KOPT-K1 (cell line): ENCODE measurements around the gene UMAD1.

ENCODE experiments used
- H3K27ac ChIP-seq: fragments of 200-600 bp; sonication (generic); 2 replicates; pipeline ENCODE4 v1.5.1; 2016; ENCODE audit warnings: antibody characterized with exemption, mild to moderate bottlenecking, low read depth, low read length; ENCODE audit not compliant: poor library complexity, severe bottlenecking
- H3K36me3 ChIP-seq: fragments of 200-600 bp; sonication (generic); 2 replicates; pipeline ENCODE4 v1.5.1; 2017; ENCODE audit warnings: antibody characterized with exemption, mild to moderate bottlenecking, low read length, moderate library complexity; ENCODE audit not compliant: insufficient read depth
- H3K9me3 ChIP-seq: fragments of 200-600 bp; sonication (generic); 2 replicates; pipeline ENCODE4 v1.5.1; 2017; ENCODE audit warnings: antibody characterized with exemption, low read length, mild to moderate bottlenecking; ENCODE audit not compliant: insufficient read depth, poor library complexity, severe bottlenecking

Gene UMAD1

DNA sequence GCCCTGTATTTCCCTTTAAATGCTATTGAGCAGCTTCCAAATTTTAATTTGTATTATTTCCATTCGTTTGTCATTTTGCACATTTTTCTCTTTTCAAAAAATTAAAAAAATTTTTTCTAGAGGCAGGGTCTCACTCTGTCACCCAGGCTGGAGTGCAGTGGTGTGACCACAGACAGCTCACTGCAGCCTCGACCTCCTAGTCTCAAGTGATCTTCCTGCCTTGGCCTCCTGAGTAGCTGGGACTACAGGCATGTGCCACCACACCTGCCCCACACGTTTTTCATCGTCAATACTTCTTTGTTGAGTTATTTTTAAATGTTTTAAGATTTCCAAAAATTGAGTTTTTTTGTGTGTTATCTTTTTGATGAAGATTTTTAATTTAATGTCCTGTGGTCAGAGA lies 73.2 kb downstream of the UMAD1 start:
- Histone ChIP-seq H3K36me3 (no peaks in the 10 kb centered on the region), H3K27ac (no peak overlapping the region), H3K9me3 (peaks cover 6% of the 10 kb centered on the region)

- peak within 1 kb of the TSS; percentile 74 for H3K27ac ChIP-seq
- H3K36me3 ChIP-seq, result no peaks in the 10 kb centered on the region
- H3K9me3 ChIP-seq, result peaks cover 6% of the 10 kb centered on the region
Measured at GRCh38 chr7:7718492-7718891, 77.9 kb downstream of the UMAD1 start, which contains the start of gene RPA3. TSS of gene RPA3 (minus strand) at chr7:7718607. CDS start at chr7:7640418, 78,189 bp downstream.

DNA sequence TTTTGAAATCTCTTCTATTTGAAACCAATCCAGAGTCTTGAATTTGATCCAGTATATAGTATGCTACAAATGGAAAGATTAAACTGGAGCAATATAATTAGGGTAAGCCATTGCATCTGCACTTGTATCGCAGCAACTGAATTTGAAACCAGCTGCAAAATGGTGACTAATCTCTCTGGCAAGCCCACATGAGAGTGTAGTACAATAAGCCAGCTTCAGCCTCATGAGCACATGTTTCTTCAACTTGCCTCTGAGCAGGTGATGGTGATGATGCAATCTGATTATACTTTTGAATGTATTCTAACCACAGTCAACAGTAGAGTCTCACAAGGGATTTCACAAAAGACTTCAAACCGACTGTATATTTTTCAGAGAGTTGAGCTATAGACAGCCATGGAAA lies 78.7 kb downstream of the UMAD1 start:
- Histone ChIP-seq H3K9me3 (peaks cover 6% of the 10 kb centered on the region), H3K36me3 (no peaks in the 10 kb centered on the region), H3K27ac (peak overlapping the region; percentile 74)

GRCh38 chr7:7720193-7720592 lies 79.6 kb downstream of the UMAD1 start:
- peak overlapping the region; percentile 74 for H3K27ac ChIP-seq
- peaks cover 6% of the 10 kb centered on the region for H3K9me3 ChIP-seq

DNA sequence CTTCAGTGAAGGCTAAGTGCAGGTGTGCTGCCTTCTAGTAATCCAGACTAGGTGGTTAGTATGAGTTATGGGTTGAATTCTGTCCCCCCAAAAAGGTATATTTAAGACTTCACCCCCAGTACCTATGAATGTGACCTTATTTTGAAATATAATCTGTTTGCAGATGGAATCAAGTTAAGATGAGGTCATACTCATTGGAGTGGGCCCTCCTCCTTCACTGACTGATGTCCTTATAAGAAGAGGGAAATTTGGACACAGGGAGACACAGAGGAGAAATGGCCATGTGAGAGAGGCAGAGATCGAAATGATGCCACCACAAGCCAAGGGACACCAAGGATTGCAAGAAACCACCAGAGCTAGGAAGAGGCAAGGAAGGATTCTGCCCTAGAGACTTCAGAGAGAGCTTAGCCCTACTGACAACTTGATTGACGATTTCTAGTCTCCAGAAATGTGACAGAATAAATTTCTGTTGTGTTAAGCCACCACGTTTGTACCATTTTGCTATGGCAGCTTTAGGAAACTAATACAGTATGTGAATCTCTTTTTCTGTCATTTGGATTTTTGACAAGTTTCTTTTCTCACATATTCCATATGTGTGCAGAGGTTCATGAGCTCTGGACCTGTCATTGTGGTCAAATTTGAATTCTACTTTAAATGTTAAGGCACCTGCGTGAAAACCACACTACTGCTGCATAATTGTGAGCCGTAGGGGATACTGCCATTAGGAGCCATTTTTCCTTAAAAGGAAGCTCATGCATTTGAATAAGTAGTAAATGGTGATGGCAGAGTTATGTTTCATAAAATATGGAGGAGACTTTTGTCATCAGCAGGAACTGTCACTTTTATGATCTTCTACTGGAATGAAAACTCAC lies 80.4 kb downstream of the UMAD1 start:
- Histone ChIP-seq H3K36me3 (no peaks in the 10 kb centered on the region), H3K9me3 (peaks cover 6% of the 10 kb centered on the region), H3K27ac (peak overlapping the region; percentile 74)

More at GRCh38 chr7:7720193-7720592, 79.6 kb downstream of the UMAD1 start:
- H3K36me3 ChIP-seq, result no peaks in the 10 kb centered on the region

DNA sequence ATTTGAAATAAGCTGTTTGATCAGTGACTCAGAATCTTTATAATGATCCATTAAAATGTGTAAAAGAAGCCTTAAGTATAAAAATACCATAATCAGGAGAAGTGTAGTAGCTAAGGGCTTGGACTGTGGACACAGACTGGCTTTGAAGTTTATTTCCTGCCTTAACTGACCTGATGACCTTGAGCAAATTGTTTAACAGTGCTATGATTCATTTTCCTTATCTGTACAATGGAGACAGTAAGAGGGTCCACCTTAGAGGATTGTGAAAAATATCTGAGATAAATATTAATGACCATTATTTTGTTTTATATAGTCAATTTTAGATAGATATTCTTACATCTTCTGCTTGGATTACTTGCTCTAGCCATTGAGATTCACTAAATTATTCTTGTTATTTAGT lies 91.2 kb downstream of the UMAD1 start:
- no peak overlapping the region for H3K27ac ChIP-seq

GRCh38 chr7:7732621-7733281 lies 92.2 kb downstream of the UMAD1 start:
- no peak overlapping the region for H3K27ac ChIP-seq

More for the DNA sequence above, 91.2 kb downstream of the UMAD1 start:
- Histone ChIP-seq H3K9me3 (peaks cover 3% of the 10 kb centered on the region), H3K36me3 (no peaks in the 10 kb centered on the region)

DNA sequence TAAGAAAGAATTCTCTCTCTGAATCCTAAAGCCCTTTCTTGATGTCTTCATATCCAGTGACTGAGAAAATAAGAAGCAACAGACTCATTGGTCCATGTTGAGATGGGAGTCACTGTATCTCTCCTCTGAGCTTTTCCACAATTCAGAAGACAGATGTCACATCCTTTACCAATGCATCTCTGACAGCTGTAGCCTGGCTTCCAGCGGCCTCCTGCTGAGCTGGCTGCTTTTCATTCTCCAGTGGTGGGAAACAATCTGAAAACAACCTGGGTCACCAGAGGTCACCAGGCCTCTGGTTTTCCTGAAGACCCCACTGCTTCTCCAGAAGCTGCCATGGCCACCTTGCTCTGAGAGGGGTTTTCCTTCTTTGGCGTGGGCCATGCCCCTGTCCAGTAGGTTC lies 96.1 kb downstream of the UMAD1 start:
- Histone ChIP-seq H3K27ac (no peak overlapping the region), H3K36me3 (no peaks in the 10 kb centered on the region), H3K9me3 (no peaks in the 10 kb centered on the region)

More at GRCh38 chr7:7732621-7733281, 92.2 kb downstream of the UMAD1 start:
- no peaks in the 10 kb centered on the region for H3K36me3 ChIP-seq
- no peaks in the 10 kb centered on the region for H3K9me3 ChIP-seq

DNA sequence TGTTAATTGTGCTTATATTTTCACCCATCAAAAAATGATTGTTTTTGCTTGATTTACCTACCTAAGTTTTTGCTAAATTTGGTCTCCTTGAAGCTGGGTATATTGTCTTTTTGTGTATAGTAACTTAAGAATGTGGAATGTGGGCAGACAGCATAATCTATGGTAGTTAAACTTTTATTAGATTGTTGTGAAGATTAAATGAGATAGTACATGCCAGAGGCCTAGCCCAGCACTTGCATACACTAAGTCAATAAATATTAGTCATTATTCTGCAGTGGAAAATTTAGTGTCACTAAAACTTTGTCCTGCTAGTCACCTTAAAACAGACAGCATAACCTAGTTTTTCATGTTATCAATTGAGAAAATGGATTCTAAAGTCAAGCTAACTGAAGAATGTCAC lies 97.1 kb downstream of the UMAD1 start:
- Histone ChIP-seq H3K9me3 (no peaks in the 10 kb centered on the region), H3K36me3 (no peaks in the 10 kb centered on the region), H3K27ac (no peak overlapping the region)

GRCh38 chr7:7738177-7738576 lies 97.6 kb downstream of the UMAD1 start:
- Histone ChIP-seq H3K9me3 (no peaks in the 10 kb centered on the region), H3K36me3 (no peaks in the 10 kb centered on the region), H3K27ac (no peak overlapping the region)

DNA sequence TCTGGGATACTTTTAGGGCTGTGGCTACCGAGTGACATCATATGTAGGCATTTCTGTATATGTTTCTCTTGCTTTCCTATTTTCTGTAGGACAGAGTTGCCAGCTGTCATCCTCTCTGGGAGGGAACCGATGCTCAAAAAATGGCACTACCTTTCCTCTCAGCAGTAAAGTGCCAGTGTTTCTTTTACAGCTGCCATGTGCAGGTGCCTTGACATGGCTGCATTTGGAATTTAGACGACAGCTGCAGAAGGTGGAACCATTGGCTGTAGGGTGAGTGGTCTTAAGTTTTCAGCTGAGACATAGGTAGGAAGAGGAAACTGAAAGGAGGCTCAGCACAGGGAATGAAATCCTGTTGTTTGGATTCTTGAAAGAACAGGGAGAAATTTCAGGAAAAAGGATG lies 98.1 kb downstream of the UMAD1 start:
- H3K9me3 ChIP-seq, result no peaks in the 10 kb centered on the region
- H3K36me3 ChIP-seq, result no peaks in the 10 kb centered on the region
- H3K27ac ChIP-seq, result no peak overlapping the region

DNA sequence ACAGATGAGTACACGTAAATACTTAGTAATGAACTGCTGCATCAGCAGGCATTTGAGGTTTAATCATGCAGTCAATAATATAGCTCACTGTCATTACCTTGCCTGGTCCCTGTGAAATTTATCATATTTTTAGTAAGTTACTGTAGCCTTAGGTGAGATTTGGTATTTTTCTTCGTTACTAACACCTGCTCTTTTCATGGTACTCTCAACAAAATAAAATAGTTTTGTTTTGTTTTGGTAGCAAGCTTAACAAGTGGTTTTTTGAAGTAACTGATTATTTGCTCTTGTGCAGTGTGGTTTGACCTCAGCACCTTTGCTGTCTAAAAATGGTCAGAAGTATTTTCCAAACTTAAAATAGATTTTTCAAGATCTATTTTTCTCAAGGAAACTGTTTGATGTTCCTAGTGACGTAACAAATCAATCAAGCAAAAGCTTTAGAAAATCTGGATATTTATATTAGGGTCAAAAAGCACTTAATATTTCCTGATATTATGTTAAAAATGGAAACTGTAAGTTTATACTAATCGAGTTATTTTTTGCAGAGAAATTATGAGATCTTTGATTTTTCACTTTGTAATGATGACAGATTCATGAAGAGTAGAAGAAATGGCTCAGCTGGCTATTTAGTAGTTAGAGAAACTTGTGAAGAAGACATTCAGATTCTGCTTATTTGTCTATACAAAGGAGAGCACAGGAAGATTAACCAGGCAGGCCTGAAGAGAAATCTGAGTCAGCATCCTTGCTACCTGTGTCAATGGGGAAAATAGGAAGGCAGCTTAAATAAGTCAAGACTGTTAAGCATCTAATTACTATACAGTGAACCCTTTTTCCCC lies 98.9 kb downstream of the UMAD1 start:
- Histone ChIP-seq H3K27ac (no peak overlapping the region), H3K9me3 (no peaks in the 10 kb centered on the region)

GRCh38 chr7:7740037-7740355 lies 99.4 kb downstream of the UMAD1 start:
- no peaks in the 10 kb centered on the region for H3K9me3 ChIP-seq
- H3K27ac ChIP-seq, result no peak overlapping the region
- no peaks in the 10 kb centered on the region for H3K36me3 ChIP-seq

More for the DNA sequence above, 98.9 kb downstream of the UMAD1 start:
- H3K36me3 ChIP-seq, result no peaks in the 10 kb centered on the region

DNA sequence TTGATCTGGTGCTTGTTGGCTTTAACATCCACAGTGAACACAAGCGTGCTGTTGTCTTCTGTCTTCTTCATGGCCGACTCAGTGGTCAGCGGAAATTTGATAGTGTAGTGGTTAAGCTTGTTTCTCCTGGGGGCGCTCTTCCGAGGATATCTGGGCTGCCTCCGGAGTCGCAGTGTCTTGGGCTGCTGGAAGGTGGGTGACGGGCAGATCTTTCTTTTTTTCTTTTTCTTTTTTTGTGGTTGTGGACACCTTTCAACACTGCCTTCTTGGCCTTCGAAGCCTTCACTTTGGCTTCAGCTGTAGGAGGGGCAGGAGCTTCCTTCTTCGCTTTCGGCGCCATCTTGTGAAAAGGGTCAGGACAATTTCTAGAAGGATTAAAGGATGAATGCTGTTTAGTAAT lies 101.7 kb downstream of the UMAD1 start:
- no peaks in the 10 kb centered on the region for H3K9me3 ChIP-seq
- H3K36me3 ChIP-seq, result no peaks in the 10 kb centered on the region
- no peak overlapping the region for H3K27ac ChIP-seq

DNA sequence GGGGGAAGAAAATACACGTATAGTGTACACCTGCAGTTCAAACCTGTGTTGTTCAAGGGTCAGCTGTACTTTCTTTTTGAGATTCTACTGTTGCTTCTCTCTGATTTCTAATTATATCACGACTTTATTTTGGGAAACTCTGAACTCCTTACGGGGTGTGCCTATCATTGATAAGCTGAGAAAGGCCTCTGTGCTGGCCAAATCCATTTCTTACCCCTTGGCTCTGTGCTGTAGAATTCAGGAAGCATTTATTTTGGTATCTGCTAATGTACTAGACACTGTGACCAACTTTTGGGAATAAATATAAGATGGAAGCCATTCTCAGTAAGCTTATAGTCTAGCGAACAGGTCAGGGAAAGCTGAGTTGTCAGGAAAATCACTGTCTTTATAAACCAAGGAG lies 104.7 kb downstream of the UMAD1 start:
- no peaks in the 10 kb centered on the region for H3K36me3 ChIP-seq
- no peak overlapping the region for H3K27ac ChIP-seq
- no peaks in the 10 kb centered on the region for H3K9me3 ChIP-seq
